GM13976 (cell line): ENCODE results near the gene KCNA5.

Experiments used
- DNase-seq: peaks from one replicate; pipeline ENCODE4 v3.0.0; 2012; ENCODE audit warnings: low spot score
- in situ Hi-C: fragments of 300-500 bp; cut with MboI; formaldehyde crosslinking; loops from one replicate; pipeline ENCODE4 v1.12.0; 2022; ENCODE audit warnings: low sequenced_read_pairs, mixed read lengths, inconsistent platforms; ENCODE audit not compliant: unreplicated experiment
- TF ChIP-seq, protein P1 (sequence below): IDR thresholded peaks from 2 replicates; pipeline ENCODE4 v1.5.1; 2012; ENCODE audit warnings: borderline replicate concordance, mild to moderate bottlenecking; ENCODE audit not compliant: insufficient read depth; ENCODE audit errors: extremely low read depth, missing control alignments, control extremely low read depth

Gene KCNA5

DNA sequence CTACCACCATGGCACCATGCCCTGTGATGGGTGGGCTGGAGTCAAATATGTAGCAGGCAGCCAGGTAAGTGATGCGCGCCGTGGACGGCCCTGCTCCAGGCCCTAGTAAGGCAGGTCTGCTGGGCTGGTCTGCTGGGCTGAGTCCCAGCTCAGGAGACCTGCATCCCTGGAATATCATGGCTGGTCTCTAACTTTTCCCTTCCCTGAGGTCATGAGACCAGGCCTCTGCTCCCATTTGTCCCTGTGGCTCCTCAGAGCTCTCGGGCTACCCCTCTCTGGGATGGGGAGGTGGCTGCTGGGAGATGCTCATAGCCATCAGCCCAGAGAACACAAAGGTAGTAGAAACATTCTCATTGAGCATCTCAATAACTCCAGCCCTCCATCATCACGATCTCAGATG is 19.8 kb upstream of the KCNA5 start:
- TF ChIP-seq, protein P1, sequence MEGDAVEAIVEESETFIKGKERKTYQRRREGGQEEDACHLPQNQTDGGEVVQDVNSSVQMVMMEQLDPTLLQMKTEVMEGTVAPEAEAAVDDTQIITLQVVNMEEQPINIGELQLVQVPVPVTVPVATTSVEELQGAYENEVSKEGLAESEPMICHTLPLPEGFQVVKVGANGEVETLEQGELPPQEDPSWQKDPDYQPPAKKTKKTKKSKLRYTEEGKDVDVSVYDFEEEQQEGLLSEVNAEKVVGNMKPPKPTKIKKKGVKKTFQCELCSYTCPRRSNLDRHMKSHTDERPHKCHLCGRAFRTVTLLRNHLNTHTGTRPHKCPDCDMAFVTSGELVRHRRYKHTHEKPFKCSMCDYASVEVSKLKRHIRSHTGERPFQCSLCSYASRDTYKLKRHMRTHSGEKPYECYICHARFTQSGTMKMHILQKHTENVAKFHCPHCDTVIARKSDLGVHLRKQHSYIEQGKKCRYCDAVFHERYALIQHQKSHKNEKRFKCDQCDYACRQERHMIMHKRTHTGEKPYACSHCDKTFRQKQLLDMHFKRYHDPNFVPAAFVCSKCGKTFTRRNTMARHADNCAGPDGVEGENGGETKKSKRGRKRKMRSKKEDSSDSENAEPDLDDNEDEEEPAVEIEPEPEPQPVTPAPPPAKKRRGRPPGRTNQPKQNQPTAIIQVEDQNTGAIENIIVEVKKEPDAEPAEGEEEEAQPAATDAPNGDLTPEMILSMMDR = no peak
- in situ Hi-C loops = loop anchor here (5.0 kb wide), 1 partner anchor 53 kb away; no protein-coding TSS in a partner anchor
- DNase-seq = no peak

DNA sequence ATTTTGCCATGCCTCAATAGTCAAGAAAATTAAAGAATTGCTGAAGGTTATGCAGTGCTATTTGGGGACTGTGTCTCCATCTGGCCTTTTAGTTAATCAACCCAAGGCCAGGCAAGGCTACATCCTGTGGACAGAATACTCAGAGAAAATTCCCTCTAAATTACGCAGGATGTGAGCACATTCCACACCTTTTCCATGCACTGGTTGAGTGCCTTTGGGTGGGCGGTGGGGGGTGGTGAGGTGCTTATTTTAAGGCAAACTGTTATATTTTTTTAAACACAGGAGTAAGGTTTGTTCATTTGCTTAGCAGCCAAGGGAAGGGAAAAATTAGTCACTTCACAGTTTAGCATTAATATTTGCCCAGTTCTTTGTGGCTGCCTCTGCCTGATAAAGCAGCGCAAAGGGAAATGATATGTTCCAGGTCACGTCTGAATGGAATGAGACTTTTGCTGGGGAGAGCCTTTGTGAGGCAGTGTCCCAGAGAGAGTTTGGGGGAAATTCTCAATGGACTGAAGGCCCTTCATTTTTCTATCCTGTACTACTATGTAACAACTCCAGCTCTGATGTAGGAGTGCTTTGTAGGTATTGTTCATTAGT is 17.2 kb upstream of the KCNA5 start:
- no peak for DNase-seq
- in situ Hi-C loops = no loop called here
- TF ChIP-seq, protein P1 = no peak

DNA sequence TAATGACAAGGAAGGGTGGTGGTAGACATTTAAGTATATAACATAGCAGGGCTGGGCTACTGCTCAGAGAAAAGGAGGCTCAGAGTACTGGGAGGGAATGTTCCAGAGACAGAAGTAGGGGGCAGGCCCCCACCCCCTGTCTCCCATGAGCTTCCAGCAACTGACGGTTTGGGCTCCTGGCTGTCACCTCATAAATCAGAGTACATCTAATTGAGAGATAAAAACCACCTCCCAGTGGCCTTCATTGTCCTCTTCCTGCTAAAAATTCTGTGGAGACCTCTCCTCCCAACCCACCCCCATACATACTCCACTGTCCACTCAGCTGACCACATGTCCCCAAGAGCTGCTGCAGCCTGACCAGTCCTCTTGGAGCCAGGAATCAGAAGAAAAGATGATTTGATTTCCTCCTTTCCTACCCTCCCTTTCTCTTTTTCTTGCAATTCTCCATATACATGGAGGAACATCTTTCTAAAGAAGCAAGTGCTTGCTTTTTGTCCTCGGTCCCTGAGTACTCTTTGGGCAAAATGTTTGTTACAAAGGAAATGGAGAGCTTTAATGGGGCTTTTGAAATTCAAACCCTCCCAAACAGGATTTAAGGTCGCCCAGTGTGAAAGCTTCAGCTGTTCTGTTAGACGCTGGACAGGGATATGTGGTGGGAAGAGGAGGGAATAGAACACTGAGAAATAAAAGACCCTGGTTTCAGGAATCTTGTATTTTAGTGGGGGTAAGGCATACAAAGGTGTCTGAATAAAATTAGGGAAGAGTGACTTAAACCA is 16.4 kb upstream of the KCNA5 start:
- TF ChIP-seq, protein P1 = no peak
- in situ Hi-C loops = no loop called here
- no peak for DNase-seq

DNA sequence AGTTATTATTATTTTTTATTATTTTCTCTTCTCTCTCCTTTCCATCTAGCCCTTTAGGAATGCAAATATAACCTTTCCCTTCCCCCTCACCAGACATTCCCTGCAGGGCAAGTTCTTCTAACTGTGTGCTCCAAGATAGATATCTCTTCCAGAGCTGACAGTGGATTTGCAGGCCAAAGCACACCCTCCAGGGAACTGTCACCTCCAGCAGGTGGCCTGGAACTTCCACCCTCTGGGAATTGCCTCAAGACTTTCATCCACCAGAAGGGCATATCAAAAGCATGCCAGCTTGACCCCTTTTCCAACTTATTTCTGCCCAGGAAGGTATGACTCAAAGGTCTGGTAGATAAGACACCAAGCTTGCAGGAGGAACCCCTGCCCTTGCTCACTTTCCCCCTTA is 13.6 kb upstream of the KCNA5 start:
- DNase-seq = no peak
- TF ChIP-seq, protein P1 = no peak
- in situ Hi-C loops = no loop called here

DNA sequence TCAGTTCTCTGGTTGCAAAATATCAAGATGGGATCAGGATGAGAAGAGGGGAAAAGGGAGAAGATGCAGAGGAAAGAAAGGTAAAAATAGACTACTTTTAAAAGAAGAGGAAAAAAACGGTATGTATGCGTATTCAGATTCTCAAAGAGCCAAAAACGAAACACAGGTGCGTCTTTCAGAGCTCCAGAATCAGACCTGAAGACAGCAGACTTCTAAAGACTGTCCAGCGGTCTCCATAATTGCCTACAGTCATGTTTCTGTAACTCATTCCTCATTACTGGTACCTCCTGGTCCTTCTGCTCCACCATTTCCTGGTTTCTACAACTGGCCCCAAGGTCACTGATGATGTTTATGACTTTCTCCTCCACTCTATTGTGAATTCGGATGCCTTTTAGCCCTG is 12.4 kb upstream of the KCNA5 start:
- TF ChIP-seq, protein P1 = no peak
- no peak for DNase-seq
- in situ Hi-C loops = no loop called here

DNA sequence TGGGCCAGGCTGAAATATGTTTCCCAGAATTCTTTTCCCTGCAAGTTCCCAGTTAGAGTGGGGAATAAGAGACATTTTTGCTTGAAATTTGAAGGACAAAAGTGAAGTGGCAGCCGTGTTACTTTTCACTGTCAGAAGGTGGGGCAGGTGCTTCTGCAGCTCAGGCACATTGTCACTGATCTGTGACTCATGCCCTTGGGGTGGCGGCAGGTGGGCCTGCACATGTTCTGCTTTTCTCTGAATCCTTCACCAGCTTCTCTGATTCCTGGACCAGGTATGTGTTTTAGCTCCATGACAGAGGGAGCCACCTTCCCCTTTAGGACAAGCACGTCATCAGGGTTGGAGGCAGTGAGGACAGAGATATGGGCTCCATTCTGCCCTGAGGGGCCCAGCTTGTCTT is 11.7 kb upstream of the KCNA5 start:
- no peak for DNase-seq

More for the DNA sequence above, 11.7 kb upstream of the KCNA5 start:
- TF ChIP-seq, protein P1 = no peak
- in situ Hi-C loops = no loop called here
